HEK293 (cell line): Measurements from ENCODE around the gene PTTG2.
A peak's percentile ranks its signal among the peaks of the same experiment; 100 is the strongest.

Source experiments
- CTCF ChIA-PET: fragments of 350-600 bp; formaldehyde crosslinking; extraction: SDS; loops from one replicate; lab custom pipeline; 2021; ENCODE audit warnings: antibody characterized with exemption; lab: Yijun Ruan, JAX
- POLR2A ChIA-PET: fragments of 300-600 bp; formaldehyde crosslinking; extraction: SDS; loops from one replicate; lab custom pipeline; 2020; ENCODE audit warnings: antibody characterized with exemption, inconsistent platforms; lab: Yijun Ruan, JAX
- H3K27ac ChIP-seq: fragments of 200-500 bp; sonication (Bioruptor generic); 2 replicates; pipeline ENCODE4 v1.5.1; 2014; ENCODE audit warnings: low read depth, low read length, control low read depth, inconsistent platforms; ENCODE audit errors: extremely low read depth
- H3K36me3 ChIP-seq, 2 experiments: fragments of 200-500 bp in 1 of 2; sonication (Bioruptor generic) in 1 of 2; 1 replicate in 1 of 2; 2 replicates in 1 of 2; pipeline ENCODE4 v1.5.1; 2014 to 2017; ENCODE audit warnings: inconsistent platforms in 2 of 2, low read length in 2 of 2; ENCODE audit not compliant: control insufficient read depth in 2 of 2, insufficient read depth in 1 of 2
- H3K4me1 ChIP-seq: fragments of 200-500 bp; sonication (Bioruptor generic); 2 replicates; pipeline ENCODE4 v1.5.1; 2014; ENCODE audit warnings: mild to moderate bottlenecking, low read length, inconsistent platforms; ENCODE audit not compliant: control insufficient read depth, insufficient read depth
- H3K4me3 ChIP-seq: 2 replicates; pipeline ENCODE4 v1.5.1; 2011; ENCODE audit warnings: low read depth, mild to moderate bottlenecking, control low read depth, low read length, moderate library complexity
- H3K9me3 ChIP-seq: fragments of 200-500 bp; sonication (Bioruptor generic); 2 replicates; pipeline ENCODE4 v1.5.1; 2014; ENCODE audit warnings: low read depth, low read length, inconsistent platforms; ENCODE audit not compliant: control insufficient read depth, insufficient read depth
- MZF1 ChIP-seq: fragments of 450-650 bp; formaldehyde crosslinking; IDR thresholded peaks from 2 replicates; pipeline ENCODE4 v1.5.1; 2017; ENCODE audit warnings: missing biosample characterization, missing genetic modification characterization, borderline replicate concordance
- PRDM1 ChIP-seq: fragments of 450-650 bp; formaldehyde crosslinking; IDR thresholded peaks from 2 replicates; pipeline ENCODE4; 2016; ENCODE audit warnings: missing biosample characterization, missing genetic modification characterization
- RBAK ChIP-seq: fragments of 450-650 bp; formaldehyde crosslinking; IDR thresholded peaks from 2 replicates; pipeline ENCODE4 v1.5.1; 2016; ENCODE audit warnings: missing biosample characterization, missing genetic modification characterization
- ZBTB20 ChIP-seq: fragments of 450-650 bp; formaldehyde crosslinking; IDR thresholded peaks from 2 replicates; pipeline ENCODE4 v1.5.1; 2016; ENCODE audit warnings: missing biosample characterization, missing genetic modification characterization
- ZFP3 ChIP-seq: fragments of 450-650 bp; formaldehyde crosslinking; IDR thresholded peaks from 2 replicates; pipeline ENCODE4 v1.5.1; 2016; ENCODE audit warnings: low read depth, missing biosample characterization, missing genetic modification characterization
- ZNF138 ChIP-seq: fragments of 450-650 bp; formaldehyde crosslinking; IDR thresholded peaks from 2 replicates; pipeline ENCODE4 v1.5.1; 2016; ENCODE audit warnings: missing biosample characterization, missing genetic modification characterization, borderline replicate concordance
- ZNF140 ChIP-seq: fragments of 450-650 bp; formaldehyde crosslinking; IDR thresholded peaks from 2 replicates; pipeline ENCODE4 v1.5.1; 2016; ENCODE audit warnings: missing biosample characterization, missing genetic modification characterization
- ZNF157 ChIP-seq: fragments of 450-650 bp; formaldehyde crosslinking; IDR thresholded peaks from 2 replicates; pipeline ENCODE4 v1.5.1; 2016; ENCODE audit warnings: missing biosample characterization, missing genetic modification characterization
- ZNF248 ChIP-seq: fragments of 450-650 bp; formaldehyde crosslinking; IDR thresholded peaks from 2 replicates; pipeline ENCODE4 v1.5.1; 2017; ENCODE audit warnings: missing biosample characterization, missing genetic modification characterization
- ZNF391 ChIP-seq: fragments of 450-650 bp; formaldehyde crosslinking; IDR thresholded peaks from 2 replicates; pipeline ENCODE4 v1.5.1; 2016; ENCODE audit warnings: low read depth, missing biosample characterization, missing genetic modification characterization, borderline replicate concordance
- ZNF521 ChIP-seq: fragments of 450-650 bp; formaldehyde crosslinking; IDR thresholded peaks from 2 replicates; pipeline ENCODE4 v1.5.1; 2017; ENCODE audit warnings: missing biosample characterization, mild to moderate bottlenecking, missing genetic modification characterization
- ZNF560 ChIP-seq: fragments of 450-650 bp; formaldehyde crosslinking; IDR thresholded peaks from 2 replicates; pipeline ENCODE4 v1.5.1; 2017; ENCODE audit warnings: missing biosample characterization, missing genetic modification characterization, borderline replicate concordance
- ZNF585B ChIP-seq: fragments of 450-650 bp; formaldehyde crosslinking; IDR thresholded peaks from 2 replicates; pipeline ENCODE4 v1.5.1; 2016; ENCODE audit warnings: missing biosample characterization, missing genetic modification characterization
- ZNF610 ChIP-seq: fragments of 450-650 bp; formaldehyde crosslinking; IDR thresholded peaks from 2 replicates; pipeline ENCODE4 v1.5.1; 2016; ENCODE audit warnings: missing biosample characterization, missing genetic modification characterization, borderline replicate concordance
- ZNF664 ChIP-seq: fragments of 450-650 bp; formaldehyde crosslinking; IDR thresholded peaks from 2 replicates; pipeline ENCODE4 v1.5.1; 2016; ENCODE audit warnings: missing biosample characterization, missing genetic modification characterization
- ZNF701 ChIP-seq: fragments of 450-650 bp; formaldehyde crosslinking; IDR thresholded peaks from 2 replicates; pipeline ENCODE4 v1.5.1; 2016; ENCODE audit warnings: missing biosample characterization, missing genetic modification characterization
- ZNF843 ChIP-seq: fragments of 450-650 bp; formaldehyde crosslinking; IDR thresholded peaks from 2 replicates; pipeline ENCODE4 v1.5.1; 2016; ENCODE audit warnings: missing biosample characterization, missing genetic modification characterization
- TF ChIP-seq, protein P1 (sequence below): fragments of 450-650 bp; formaldehyde crosslinking; IDR thresholded peaks from 2 replicates; pipeline ENCODE4 v1.5.1; 2016; ENCODE audit warnings: missing biosample characterization, missing genetic modification characterization
- TF ChIP-seq, protein P2 (sequence below): fragments of 450-650 bp; formaldehyde crosslinking; IDR thresholded peaks from 2 replicates; pipeline ENCODE4 v1.5.1; 2016; ENCODE audit warnings: missing biosample characterization, missing genetic modification characterization
- TF ChIP-seq, protein P3 (sequence below): fragments of 450-650 bp; formaldehyde crosslinking; IDR thresholded peaks from 2 replicates; pipeline ENCODE4 v1.5.1; 2017; ENCODE audit warnings: missing biosample characterization, mild to moderate bottlenecking, missing genetic modification characterization, moderate library complexity
- TF ChIP-seq, protein P4 (sequence below): fragments of 450-650 bp; formaldehyde crosslinking; IDR thresholded peaks from 2 replicates; pipeline ENCODE4 v1.5.1; 2016; ENCODE audit warnings: missing biosample characterization, missing genetic modification characterization
- TF ChIP-seq, protein P5 (sequence below): fragments of 450-650 bp; formaldehyde crosslinking; IDR thresholded peaks from 2 replicates; pipeline ENCODE4 v1.5.1; 2016; ENCODE audit warnings: missing biosample characterization, missing genetic modification characterization, low read depth
- TF ChIP-seq, protein P6 (sequence below): fragments of 450-650 bp; formaldehyde crosslinking; IDR thresholded peaks from 2 replicates; pipeline ENCODE4 v1.5.1; 2016; ENCODE audit warnings: missing biosample characterization, missing genetic modification characterization
- TF ChIP-seq, protein P7 (sequence below): IDR thresholded peaks from 2 replicates; pipeline ENCODE4 v1.6.1; 2011; ENCODE audit warnings: mild to moderate bottlenecking, low read depth, low read length, borderline replicate concordance

PTTG2 gene

DNA sequence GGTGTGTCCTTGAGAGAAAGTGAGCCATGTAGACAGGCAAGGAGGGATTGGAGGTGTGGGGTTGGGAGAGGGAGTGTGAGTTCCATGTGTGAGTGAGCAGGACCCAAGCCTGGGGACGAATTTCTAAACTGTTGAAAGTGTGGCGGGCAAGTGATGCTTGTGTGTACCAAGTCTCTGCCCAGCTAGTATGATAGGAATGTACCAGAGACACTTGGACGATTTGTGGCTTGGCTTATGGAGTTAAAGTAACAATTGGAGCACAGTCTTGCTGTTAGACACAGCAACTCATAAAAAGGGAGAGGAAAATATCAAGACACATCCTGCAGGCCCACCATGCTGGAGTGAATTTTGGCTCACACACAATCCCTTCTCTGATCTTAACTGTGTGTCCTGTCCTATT lies 8.5 kb downstream of the PTTG2 start (continued):
- TF ChIP-seq, protein P1, sequence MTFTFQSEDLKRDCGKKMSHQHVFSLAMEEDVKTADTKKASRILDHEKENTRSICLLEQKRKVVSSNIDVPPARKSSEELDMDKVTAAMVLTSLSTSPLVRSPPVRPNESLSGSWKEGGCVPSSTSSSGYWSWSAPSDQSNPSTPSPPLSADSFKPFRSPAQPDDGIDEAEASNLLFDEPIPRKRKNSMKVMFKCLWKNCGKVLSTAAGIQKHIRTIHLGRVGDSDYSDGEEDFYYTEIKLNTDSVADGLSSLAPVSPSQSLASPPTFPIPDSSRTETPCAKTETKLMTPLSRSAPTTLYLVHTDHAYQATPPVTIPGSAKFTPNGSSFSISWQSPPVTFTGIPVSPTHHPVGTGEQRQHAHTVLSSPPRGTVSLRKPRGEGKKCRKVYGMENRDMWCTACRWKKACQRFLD = no peak
- no peak for TF ChIP-seq ZNF560
- no peak for TF ChIP-seq ZNF248 (tag by site-specific recombination)
- no peak for TF ChIP-seq ZNF610 (tag by site-specific recombination)
- no peak for TF ChIP-seq ZNF391 (tag by site-specific recombination)
- TF ChIP-seq, protein P2, sequence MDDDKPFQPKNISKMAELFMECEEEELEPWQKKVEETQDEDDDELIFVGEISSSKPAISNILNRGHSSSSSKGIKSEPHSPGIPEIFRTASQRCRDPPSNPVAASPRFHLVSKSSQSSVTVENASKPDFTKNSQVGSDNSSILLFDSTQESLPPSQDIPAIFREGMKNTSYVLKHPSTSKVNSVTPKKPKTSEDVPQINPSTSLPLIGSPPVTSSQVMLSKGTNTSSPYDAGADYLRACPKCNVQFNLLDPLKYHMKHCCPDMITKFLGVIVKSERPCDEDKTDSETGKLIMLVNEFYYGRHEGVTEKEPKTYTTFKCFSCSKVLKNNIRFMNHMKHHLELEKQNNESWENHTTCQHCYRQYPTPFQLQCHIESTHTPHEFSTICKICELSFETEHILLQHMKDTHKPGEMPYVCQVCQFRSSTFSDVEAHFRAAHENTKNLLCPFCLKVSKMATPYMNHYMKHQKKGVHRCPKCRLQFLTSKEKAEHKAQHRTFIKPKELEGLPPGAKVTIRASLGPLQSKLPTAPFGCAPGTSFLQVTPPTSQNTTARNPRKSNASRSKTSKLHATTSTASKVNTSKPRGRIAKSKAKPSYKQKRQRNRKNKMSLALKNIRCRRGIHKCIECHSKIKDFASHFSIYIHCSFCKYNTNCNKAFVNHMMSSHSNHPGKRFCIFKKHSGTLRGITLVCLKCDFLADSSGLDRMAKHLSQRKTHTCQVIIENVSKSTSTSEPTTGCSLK = no peak
- TF ChIP-seq, protein P3, sequence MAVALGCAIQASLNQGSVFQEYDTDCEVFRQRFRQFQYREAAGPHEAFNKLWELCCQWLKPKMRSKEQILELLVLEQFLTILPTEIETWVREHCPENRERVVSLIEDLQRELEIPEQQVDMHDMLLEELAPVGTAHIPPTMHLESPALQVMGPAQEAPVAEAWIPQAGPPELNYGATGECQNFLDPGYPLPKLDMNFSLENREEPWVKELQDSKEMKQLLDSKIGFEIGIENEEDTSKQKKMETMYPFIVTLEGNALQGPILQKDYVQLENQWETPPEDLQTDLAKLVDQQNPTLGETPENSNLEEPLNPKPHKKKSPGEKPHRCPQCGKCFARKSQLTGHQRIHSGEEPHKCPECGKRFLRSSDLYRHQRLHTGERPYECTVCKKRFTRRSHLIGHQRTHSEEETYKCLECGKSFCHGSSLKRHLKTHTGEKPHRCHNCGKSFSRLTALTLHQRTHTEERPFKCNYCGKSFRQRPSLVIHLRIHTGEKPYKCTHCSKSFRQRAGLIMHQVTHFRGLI (tag by site-specific recombination) = no peak

DNA sequence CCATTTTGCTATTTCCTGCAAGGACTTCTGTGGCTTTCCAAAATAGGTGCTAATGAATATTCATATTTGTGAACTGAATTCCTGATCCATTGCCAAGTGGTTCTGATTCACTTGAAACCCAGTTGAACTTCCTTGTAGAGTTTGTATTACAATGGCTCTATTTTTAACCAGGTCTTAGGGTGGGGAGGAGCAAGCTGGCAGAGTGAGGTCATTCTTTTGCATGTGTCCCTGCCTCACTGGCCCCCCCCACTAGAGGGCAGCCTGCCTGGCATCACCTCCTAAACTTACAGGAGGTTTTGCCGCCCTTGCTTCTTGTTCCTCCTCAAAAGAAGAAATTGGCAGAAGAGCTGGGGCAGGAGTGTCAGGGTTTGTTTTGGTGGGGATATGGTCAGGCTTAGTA lies 10.5 kb downstream of the PTTG2 start:
- no peak overlapping the region for H3K4me3 ChIP-seq
- H3K9me3 ChIP-seq = no peaks in the 10 kb centered on the region
- TF ChIP-seq ZBTB20 = no peak
- TF ChIP-seq, protein P4, sequence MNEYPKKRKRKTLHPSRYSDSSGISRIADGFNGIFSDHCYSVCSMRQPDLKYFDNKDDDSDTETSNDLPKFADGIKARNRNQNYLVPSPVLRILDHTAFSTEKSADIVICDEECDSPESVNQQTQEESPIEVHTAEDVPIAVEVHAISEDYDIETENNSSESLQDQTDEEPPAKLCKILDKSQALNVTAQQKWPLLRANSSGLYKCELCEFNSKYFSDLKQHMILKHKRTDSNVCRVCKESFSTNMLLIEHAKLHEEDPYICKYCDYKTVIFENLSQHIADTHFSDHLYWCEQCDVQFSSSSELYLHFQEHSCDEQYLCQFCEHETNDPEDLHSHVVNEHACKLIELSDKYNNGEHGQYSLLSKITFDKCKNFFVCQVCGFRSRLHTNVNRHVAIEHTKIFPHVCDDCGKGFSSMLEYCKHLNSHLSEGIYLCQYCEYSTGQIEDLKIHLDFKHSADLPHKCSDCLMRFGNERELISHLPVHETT (tag by site-specific recombination) = no peak
- no peak for TF ChIP-seq ZNF157 (tag by site-specific recombination)
- TF ChIP-seq MZF1 = no peak
- TF ChIP-seq, protein P5, sequence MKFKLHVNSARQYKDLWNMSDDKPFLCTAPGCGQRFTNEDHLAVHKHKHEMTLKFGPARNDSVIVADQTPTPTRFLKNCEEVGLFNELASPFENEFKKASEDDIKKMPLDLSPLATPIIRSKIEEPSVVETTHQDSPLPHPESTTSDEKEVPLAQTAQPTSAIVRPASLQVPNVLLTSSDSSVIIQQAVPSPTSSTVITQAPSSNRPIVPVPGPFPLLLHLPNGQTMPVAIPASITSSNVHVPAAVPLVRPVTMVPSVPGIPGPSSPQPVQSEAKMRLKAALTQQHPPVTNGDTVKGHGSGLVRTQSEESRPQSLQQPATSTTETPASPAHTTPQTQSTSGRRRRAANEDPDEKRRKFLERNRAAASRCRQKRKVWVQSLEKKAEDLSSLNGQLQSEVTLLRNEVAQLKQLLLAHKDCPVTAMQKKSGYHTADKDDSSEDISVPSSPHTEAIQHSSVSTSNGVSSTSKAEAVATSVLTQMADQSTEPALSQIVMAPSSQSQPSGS = 0 out of 2 replicates have a peak, but pooled peaks have one; percentile 25
- no peaks in the 10 kb centered on the region for H3K36me3 ChIP-seq
- H3K27ac ChIP-seq = no peak overlapping the region
- H3K4me1 ChIP-seq = 0 out of 2 replicates have a peak, but pooled peaks cover 3% of the 10 kb centered on the region
- POLR2A ChIA-PET = no interaction called here
- CTCF ChIA-PET = interaction anchor here (0.6 to 1.3 kb wide), 3 partner anchors 10 to 24 kb away, joined by 3 to 5 read pairs (median 3); partner anchors contain the start of gene PTTG2

DNA sequence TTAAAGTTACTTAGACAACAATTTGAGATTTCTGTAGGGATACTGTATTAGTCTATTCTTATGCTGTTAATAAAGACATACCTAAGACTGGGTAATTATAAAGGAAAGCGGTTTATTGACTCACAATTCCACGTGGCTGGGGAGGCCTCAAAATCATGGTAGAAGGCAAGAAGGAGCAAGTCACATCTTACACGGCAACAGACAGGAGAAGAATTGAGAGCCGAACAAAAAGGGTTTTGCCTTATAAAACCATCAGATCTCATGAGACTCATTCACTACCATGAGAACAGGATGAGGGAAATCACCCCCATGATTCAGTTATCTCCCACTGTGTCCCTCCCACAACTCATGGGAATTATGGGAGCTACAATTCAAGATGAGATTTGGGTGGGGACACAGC lies 11.0 kb downstream of the PTTG2 start:
- Histone ChIP-seq H3K27ac (no peak overlapping the region), H3K4me1 (0 out of 2 replicates have a peak, but pooled peaks cover 3% of the 10 kb centered on the region), H3K4me3 (no peak overlapping the region), H3K9me3 (no peaks in the 10 kb centered on the region), H3K36me3 (no peaks in the 10 kb centered on the region)
- POLR2A ChIA-PET = no interaction called here
- CTCF ChIA-PET = interaction anchor here (0.6 to 1.3 kb wide), 3 partner anchors 11 to 25 kb away, joined by 3 to 5 read pairs (median 3); partner anchors contain the start of gene PTTG2
- TF ChIP-seq ZFP3 (tag by site-specific recombination) = no peak
- TF ChIP-seq RBAK (tag by site-specific recombination) = no peak
- TF ChIP-seq, protein P6, sequence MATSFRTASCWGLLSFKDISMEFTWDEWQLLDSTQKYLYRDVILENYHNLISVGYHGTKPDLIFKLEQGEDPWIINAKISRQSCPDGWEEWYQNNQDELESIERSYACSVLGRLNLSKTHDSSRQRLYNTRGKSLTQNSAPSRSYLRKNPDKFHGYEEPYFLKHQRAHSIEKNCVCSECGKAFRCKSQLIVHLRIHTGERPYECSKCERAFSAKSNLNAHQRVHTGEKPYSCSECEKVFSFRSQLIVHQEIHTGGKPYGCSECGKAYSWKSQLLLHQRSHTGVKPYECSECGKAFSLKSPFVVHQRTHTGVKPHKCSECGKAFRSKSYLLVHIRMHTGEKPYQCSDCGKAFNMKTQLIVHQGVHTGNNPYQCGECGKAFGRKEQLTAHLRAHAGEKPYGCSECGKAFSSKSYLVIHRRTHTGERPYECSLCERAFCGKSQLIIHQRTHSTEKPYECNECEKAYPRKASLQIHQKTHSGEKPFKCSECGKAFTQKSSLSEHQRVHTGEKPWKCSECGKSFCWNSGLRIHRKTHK (tag by site-specific recombination) = no peak
- TF ChIP-seq ZNF843 = no peak
- no peak for TF ChIP-seq ZNF701 (tag by site-specific recombination)
- TF ChIP-seq ZNF140 = no peak
- no peak for TF ChIP-seq ZNF664
- TF ChIP-seq, protein P7, sequence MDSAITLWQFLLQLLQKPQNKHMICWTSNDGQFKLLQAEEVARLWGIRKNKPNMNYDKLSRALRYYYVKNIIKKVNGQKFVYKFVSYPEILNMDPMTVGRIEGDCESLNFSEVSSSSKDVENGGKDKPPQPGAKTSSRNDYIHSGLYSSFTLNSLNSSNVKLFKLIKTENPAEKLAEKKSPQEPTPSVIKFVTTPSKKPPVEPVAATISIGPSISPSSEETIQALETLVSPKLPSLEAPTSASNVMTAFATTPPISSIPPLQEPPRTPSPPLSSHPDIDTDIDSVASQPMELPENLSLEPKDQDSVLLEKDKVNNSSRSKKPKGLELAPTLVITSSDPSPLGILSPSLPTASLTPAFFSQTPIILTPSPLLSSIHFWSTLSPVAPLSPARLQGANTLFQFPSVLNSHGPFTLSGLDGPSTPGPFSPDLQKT = no peak
- no peak for TF ChIP-seq ZBTB20
- TF ChIP-seq PRDM1 (tag by site-specific recombination) = no peak
- no peak for TF ChIP-seq MZF1
- no peak for TF ChIP-seq ZNF138 (tag by site-specific recombination)
- no peak for TF ChIP-seq ZNF521 (tag by site-specific recombination)
- TF ChIP-seq ZNF585B (tag by site-specific recombination) = no peak
